GM18951 (cell line): ENCODE results near the gene BTBD19.

Experiments
- POLR2A ChIP-seq: IDR thresholded peaks from 4 replicates; pipeline ENCODE4 v1.6.1; 2011; ENCODE audit warnings: mild to moderate bottlenecking; ENCODE audit not compliant: insufficient read length, insufficient read depth; ENCODE audit errors: extremely low read depth
- in situ Hi-C: fragments of 300-500 bp; cut with MboI; formaldehyde crosslinking; loops from one replicate; pipeline ENCODE4 v1.12.0; 2022; ENCODE audit warnings: low sequenced_read_pairs, mixed read lengths, inconsistent platforms; ENCODE audit not compliant: unreplicated experiment

Gene BTBD19

DNA sequence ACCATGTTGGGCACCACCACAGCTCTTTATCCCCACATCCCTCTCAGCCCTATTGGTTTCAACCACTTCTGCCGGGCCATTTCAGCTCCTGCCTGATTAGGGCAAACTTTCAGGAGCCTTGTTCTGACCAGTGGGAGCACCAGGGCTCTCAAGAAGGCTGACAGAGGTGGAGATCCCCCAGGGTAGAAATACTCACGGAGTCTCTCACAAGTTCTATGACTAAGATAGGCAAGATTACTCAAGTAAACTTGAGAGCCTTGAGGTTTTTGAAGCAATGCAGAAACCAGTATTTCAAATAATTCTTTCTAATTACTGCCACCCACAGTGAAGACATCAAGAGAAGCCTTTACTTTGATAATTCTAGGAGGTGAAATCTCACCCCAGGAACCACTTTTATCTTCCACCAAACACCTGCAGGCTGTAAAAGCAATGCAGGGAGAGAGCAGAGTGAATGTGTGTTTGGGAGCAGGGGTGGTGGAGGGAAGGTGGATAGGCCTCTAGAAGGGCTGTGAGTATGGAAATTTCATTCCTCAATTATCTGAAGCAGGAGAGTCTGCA is 41.3 kb downstream of the BTBD19 start:
- in situ Hi-C loops: loop anchor here (25.0 kb wide), 1 partner anchor 438 kb away; no protein-coding TSS in a partner anchor

DNA sequence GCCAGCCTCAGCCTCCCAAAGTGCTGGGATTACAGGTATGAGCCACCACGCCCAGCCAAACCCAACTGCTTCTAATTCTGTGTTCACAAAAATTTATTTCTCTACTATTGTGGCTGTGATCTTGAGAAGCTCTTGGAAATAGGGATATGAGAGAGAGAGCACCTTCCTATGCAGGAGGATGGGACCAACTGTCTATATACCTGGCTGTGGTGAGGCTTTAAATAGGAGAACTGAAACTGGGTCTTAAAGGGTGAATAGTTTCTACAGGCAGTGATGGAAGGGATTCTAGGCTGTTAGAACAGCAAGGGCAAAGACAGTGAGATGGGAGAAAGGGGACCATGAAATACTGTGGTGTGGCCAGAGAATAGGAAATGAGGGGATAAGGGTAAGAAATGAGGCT is 43.0 kb downstream of the BTBD19 start:
- TF ChIP-seq POLR2A: no peak
- in situ Hi-C loops: loop anchor here (25.0 kb wide), 1 partner anchor 436 kb away; no protein-coding TSS in a partner anchor

More for the DNA sequence above, 41.3 kb downstream of the BTBD19 start:
- no peak for TF ChIP-seq POLR2A

DNA sequence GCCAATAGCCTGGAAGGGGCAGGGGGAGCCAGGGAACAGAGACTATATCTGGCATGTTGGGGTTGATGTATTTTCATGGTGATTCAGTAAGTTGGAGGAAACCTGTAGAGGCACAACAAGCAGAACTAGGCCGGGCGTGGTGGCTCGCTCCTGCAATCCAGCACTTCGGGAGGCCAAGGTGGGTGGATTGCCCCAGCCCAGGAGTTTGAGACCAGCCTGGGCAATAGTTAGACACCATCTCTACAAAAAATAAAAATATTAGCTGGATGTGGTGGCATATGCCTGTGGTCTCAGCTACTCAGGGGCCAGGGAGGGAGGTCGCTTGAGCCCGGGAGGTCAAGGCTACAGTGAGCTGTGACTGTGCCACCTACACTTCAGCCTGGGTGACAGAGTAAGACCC is 44.9 kb downstream of the BTBD19 start:
- in situ Hi-C loops: loop anchor here (25.0 kb wide), 1 partner anchor 434 kb away; no protein-coding TSS in a partner anchor
- no peak for TF ChIP-seq POLR2A

DNA sequence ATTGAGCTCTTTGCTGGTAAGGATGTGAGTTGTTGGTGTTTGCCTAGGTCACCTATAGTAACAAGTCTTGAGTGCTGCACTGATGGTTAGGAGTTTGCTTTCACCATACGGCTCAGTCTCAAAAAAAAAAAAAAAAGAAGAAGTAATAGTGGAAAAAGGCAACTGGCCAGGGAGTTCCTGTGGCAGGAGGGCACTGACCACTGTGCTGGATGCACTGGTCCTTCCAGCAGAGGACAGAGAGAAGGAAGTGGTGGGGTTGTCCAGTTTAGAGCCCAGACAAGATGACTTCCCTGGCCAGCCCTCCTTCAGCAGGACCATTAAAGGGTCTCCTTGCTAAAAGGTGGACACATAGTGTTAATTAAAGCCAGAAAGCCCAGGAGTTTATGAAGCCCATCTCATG is 46.6 kb downstream of the BTBD19 start:
- no peak for TF ChIP-seq POLR2A
- in situ Hi-C loops: loop anchor here (25.0 kb wide), 1 partner anchor 432 kb away; no protein-coding TSS in a partner anchor

DNA sequence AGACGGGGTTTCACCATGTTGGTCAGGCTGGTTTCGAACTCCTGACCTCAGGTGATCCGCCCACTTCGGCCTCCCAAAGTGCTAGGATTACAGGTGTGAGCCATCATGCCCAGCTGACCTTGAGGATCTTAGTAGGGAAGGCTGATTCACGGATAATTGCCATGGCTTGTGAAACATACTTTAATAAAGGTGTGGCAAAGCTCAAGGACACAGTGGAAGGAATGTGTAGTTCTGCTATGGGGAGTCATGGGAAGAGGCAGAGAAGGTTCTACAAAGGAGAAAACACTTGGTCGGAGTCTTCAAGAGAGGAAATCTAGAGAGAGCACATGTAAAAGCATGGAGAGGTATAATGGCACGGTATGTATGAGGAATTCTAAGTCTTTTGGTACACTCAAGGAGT is 47.4 kb downstream of the BTBD19 start:
- TF ChIP-seq POLR2A: no peak
- in situ Hi-C loops: loop anchor here (25.0 kb wide), 1 partner anchor 432 kb away; no protein-coding TSS in a partner anchor

DNA sequence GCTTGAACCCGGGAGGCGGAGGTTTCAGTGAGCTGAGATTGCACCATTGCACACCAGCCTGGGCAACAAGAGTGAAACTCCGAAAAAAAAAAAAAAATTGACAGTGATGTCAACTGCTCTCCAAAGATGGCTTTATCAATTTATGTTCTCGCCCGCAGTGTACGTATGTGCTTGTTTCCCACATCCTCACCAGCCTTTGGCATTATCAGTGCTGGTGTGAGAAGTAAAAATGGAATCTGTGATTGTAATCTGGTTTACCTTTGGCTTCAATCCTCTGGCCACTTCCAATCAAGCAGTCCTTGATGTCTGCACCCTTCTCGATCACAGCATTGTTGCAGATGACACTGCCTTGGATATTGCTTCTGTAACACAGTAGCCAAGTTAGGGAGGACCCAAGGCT is 49.1 kb downstream of the BTBD19 start:
- TF ChIP-seq POLR2A: no peak
- in situ Hi-C loops: loop anchor here (25.0 kb wide), 1 partner anchor 430 kb away; no protein-coding TSS in a partner anchor

DNA sequence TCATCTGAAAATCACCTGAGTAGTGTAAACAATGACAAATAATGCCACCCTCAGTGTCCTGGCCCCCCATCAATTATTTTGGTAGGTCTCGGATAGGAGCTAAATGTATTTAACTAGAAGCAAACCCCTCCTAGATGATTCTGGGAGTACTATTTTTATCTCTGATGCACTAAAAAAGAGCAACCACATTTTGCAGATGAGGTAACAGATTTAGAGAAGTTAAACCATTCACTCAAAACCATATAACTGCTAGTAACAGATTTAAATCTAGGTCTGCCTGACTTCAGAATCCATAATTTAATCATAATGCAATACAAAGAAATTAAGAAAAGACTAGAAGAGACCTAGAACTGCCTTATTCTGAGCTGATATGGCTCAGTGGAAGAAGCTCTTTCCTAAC is 52.0 kb downstream of the BTBD19 start:
- in situ Hi-C loops: loop anchor here (25.0 kb wide), 1 partner anchor 427 kb away; no protein-coding TSS in a partner anchor

DNA sequence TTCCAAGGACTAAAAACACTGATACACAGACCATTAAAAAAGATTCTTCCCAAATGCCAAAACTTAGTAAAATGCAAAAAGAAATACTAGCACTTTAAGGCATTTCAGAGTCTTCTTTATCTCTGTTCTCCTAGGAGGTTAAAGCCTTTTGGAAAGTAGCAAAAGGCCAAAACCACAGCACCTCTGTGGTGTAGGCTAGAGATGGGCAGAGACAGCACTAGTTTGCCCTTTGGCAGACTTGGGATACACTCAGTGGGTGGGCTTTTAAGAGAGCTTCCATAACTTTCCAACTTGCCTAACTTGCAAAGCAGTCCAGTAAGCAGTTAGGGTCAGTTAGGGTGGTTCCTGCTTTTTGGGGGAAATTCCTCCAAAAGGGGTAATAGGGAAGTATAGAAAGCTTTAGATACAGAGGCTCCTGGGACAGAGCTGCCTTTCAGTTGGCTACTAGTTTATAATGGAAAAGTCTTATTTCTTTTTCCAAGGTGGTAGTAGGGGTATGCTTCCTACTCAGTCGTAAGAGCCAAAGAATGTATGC is 52.6 kb downstream of the BTBD19 start:
- TF ChIP-seq POLR2A: no peak
- in situ Hi-C loops: loop anchor here (25.0 kb wide), 1 partner anchor 426 kb away; no protein-coding TSS in a partner anchor

More for the DNA sequence above, 52.0 kb downstream of the BTBD19 start:
- TF ChIP-seq POLR2A: no peak

DNA sequence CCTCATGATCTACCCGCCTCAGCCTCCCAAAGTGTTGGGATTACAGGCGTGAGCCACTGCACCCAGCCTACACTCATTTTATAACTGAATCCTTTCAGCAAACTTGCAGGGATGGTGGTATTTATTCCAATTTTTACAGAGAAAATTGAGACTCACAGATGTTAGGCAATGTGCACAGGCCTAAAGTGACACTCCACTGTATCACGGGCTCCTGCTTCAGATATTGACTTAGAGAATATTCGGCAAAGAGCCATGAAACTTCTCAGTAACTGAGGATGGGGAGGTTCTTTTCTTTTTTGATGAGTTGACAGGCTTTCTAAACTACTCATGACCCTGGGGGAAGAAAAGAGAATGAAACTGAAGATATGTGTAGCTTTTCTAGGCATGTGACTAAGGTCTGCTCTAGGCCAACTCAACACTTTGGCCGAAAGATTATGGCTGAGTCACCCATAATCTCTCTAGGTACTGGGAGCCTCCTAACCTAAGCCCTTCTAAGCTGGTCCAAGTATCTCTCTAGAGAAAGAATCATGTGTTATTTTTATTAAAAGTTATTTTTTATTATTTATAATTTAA is 54.6 kb downstream of the BTBD19 start:
- no peak for TF ChIP-seq POLR2A
- in situ Hi-C loops: loop anchor here (25.0 kb wide), 1 partner anchor 424 kb away; no protein-coding TSS in a partner anchor
